ENCODE data around the gene TUBB. TPM values are rescaled to one million over a fixed set of nuclear protein-coding genes. Genes with fewer than 3 reads are reported as not detected.

The TUBB gene
- total RNA-seq, 2 experiments from 2014 or later = 1,549 to 1,571 TPM

DNA sequence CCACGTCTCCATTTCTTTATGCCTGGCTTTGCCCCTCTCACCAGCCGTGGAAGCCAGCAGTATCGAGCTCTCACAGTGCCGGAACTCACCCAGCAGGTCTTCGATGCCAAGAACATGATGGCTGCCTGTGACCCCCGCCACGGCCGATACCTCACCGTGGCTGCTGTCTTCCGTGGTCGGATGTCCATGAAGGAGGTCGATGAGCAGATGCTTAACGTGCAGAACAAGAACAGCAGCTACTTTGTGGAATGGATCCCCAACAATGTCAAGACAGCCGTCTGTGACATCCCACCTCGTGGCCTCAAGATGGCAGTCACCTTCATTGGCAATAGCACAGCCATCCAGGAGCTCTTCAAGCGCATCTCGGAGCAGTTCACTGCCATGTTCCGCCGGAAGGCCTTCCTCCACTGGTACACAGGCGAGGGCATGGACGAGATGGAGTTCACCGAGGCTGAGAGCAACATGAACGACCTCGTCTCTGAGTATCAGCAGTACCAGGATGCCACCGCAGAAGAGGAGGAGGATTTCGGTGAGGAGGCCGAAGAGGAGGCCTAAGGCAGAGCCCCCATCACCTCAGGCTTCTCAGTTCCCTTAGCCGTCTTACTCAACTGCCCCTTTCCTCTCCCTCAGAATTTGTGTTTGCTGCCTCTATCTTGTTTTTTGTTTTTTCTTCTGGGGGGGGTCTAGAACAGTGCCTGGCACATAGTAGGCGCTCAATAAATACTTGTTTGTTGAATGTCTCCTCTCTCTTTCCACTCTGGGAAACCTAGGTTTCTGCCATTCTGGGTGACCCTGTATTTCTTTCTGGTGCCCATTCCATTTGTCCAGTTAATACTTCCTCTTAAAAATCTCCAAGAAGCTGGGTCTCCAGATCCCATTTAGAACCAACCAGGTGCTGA, 3.9 kb downstream of the TUBB start:
- ChIA-PET CTCF (interaction anchor here (1.6 to 5.3 kb wide), 5 partner anchors 12 to 88 kb away, joined by 3 to 64 read pairs (median 5); partner anchors contain the start of gene FLOT1), POLR2A (interaction anchor here (1.0 to 8.4 kb wide), 2 partner anchors 43 to 114 kb away, joined by 3 to 98 read pairs; no protein-coding TSS in a partner anchor)

DNA sequence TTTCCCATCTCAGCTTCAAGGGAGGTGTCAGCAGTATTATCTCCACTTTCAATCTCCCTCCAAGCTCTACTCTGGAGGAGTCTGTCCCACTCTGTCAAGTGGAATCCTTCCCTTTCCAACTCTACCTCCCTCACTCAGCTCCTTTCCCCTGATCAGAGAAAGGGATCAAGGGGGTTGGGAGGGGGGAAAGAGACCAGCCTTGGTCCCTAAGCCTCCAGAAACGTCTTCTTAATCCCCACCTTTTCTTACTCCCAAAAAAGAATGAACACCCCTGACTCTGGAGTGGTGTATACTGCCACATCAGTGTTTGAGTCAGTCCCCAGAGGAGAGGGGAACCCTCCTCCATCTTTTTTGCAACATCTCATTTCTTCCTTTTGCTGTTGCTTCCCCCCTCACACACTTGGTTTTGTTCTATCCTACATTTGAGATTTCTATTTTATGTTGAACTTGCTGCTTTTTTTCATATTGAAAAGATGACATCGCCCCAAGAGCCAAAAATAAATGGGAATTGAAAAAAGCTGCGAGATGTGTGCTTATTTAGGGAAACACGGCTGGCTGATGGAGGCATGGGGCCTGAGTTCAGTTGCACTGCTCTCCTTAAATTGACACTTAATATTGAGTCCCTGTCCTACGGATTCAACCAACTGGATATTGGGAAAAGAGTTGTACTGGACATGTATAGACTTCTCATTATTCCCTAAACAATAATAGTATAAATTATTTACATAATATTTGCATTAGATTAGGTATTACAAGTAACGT, 4.9 kb downstream of the TUBB start:
- POLR2A ChIA-PET = interaction anchor here (0.6 to 8.4 kb wide), 3 partner anchors 44 to 115 kb away, joined by 3 to 98 read pairs (median 4); no protein-coding TSS in a partner anchor
- CTCF ChIA-PET = interaction anchor here (0.6 to 5.3 kb wide), 4 partner anchors 11 to 93 kb away, joined by 3 to 64 read pairs (median 28); no protein-coding TSS in a partner anchor

DNA sequence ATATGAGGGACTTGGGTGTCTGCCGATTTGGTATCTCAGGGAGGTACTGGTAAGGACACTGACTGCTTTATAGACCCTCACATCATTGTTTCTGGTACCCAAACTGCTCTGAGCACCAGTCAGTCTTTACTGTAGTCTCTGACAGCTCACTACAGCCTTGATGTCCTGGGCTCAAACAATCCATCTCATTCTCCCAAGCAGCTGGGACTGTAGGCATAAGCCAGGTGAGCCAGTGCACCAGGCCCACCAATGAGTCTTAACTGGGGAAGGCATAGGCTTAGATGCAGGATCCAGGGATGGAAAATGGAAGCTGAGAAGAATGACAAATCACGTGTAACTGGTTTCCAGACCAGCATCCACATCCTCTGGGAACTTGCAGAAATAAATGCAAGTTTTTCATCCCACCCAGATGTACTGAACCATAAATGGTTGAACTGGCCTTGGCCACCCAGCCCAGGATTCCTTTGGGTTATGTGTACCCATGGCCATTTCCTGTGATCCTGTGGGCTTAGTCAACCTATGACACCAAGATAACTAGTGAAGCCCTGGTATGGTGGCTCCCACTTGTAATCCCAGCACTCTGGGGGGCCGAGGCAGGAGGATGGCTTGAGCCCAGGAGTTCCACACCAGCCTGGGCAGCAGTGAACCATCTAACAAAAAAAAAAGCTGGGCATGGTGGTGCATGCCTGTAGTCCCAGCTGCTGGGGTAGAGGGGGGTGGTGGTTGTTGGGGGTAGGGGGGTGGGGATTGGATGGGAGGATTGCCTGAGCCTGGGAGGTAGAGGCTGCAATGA, 5.8 kb downstream of the TUBB start:
- ChIA-PET CTCF (interaction anchor here (1.1 to 1.3 kb wide), 3 partner anchors 11 to 53 kb away, joined by 3 to 4 read pairs (median 3); partner anchors contain the start of gene DHX16), POLR2A (interaction anchor here (0.5 kb wide), 1 partner anchor 323 kb away, joined by 3 read pairs; no protein-coding TSS in a partner anchor)

DNA sequence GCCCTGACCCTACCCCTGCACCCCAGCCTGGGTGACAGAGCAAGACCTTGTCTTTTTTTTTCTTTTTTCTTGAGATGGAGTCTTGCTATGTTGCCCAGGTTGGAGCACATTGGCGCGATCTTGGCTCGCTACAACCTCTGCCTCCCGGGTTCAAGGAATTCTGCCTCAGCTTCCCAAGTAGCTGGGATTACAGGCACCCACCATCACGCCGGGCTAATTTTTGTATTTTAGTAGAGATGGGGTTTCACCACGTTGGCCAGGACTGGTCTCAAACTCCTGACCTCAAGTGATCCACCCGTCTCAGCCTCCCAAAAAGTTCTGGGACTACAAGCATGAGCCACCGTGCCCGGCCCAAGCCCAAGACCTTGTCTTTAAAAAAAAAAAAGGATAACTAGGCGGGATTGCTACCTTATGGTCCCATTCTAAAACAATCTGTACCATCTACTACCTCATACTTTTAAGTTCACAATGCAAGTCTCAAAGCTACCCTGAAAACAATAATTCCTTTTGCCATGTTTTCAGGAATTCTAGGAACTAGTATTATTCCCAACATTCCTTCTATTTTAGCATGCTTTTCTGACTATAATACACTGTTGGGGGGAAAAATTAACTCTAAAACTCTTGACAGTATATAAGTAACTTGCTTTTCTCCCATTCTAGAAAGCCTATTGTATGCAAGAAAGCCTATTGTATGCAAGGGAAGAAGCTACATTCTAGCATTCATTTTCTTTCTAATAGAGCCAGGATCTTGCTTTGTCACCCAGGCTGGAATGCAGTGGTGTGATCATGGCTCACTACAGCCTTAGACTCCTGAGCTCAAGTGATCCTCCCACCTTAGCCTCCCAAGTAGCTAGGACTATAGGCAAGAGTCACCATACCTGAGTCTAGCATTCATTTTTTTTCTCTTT, 6.6 kb downstream of the TUBB start:
- POLR2A ChIA-PET = interaction anchor here (0.7 kb wide), 1 partner anchor 138 kb away, joined by 5 read pairs; no protein-coding TSS in a partner anchor
- CTCF ChIA-PET = interaction anchor here (0.9 to 1.3 kb wide), 4 partner anchors 10 to 54 kb away, joined by 3 to 4 read pairs (median 3); partner anchors contain the start of gene DHX16

DNA sequence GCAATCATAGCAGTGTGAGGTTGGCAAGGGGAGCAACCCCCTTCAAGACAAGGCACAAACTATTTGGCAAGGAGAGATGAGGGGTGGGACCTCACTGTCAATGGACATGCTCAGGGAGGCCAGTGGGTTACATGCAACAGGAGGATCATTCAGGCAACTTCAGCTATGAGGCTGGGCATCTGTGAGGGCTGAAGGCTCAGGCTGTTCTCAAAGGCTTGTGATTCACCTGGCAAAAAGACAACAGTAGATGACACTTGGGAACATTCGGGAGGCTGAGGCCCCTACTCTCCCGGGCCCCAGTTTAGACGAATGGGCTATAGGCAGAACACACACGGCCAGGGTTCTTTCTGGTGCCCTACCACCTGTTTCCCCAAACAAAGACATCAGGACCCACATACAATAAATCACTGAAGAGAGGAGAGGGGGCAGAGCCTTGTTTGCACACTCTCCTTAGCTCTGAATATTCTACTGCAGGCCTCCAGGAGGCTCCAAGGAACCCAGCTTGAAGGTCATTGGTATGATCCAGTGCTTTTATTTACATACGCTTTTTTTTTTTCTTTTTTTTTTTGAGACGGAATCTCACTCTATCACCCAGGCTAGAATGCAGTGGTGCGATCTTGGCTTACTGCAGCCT, 7.9 kb downstream of the TUBB start:
- POLR2A ChIA-PET = interaction anchor here (0.5 to 0.7 kb wide), 3 partner anchors 43 to 514 kb away, joined by 3 to 7 read pairs (median 4); no protein-coding TSS in a partner anchor
- CTCF ChIA-PET = interaction anchor here (1.4 to 1.8 kb wide), 3 partner anchors 9 to 187 kb away, joined by 3 to 10 read pairs (median 7); no protein-coding TSS in a partner anchor

DNA sequence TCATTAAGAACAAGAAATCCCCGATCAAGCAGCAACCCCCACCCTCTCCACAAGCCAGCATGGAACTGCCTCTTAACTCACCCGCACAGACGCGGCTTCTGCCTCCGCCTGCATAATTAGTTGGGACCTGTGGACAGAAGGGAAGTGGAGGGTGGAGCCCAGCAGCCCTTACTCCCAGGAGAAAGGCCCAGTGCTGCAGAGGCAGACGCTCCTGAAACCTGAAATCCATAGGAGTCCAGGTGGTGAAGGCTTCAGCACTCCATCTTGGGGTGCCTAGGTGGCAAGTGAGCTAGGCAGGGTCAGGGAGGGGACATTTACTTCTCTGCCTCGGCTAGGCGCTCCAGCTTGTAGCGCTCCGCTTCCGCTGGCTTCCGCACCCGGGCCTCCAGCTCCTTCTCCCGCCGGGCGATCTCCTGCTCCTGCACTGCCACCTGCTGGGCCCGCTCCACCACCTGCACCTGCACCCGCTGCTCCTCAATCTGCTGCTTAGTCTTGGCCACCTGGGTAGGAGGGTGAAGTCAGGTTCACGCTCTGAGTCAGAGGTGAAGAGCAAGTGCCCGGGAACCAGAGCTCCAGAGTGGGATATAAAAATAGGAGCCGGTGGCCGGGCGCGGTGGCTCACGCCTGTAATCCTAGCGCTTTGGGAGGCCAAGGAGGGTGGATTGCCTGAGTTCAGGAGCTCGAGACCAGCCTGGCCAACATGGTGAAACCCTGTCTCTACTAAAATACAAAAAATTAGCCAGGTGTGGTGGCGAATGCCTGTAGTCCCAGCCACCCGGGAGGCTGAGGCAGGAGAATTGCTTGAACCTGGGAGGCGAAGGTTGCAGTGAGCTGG, 10.7 kb downstream of the TUBB start:
- CTCF ChIA-PET = interaction anchor here (0.5 to 3.6 kb wide), 30 partner anchors 10 to 171 kb away, joined by 3 to 33 read pairs (median 4); partner anchors contain the start of genes ATAT1, DHX16, IER3 and MDC1
- POLR2A ChIA-PET = interaction anchor here (0.6 to 1.3 kb wide), 10 partner anchors 9 to 115 kb away, joined by 3 to 22 read pairs (median 6); no protein-coding TSS in a partner anchor

DNA sequence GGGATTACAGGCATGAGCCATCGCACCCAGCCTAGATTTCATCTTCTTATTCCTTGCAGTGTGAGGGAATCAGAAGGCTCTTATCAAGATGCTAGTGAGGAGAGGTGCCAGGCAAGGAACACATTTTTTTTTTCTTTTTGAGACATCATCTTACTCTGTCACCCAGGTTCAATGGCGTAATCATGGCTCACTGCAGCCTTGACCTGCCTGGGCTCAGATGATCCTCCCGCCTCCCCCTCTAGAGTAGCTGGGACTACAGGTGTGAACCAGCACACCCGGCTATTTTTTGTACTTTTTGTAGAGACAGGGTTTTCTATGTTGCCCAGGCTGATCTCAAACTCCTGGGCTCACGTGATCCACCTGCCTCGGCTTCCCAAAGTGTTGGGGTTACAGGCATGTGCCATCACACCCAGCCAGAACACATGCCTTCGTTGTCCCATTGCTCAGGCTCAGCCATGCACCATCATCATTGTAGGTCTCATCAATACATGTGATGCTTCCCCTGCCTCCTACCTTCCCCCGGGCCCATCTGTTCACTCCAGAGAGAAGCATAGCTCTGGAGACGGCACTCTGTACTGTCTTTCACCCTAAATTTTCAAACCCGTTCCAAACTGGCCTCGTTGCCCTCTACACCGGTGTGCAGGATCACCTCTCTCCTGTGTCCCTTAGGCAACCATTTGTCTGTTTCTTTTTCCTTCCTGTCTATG, 12.2 kb downstream of the TUBB start:
- POLR2A ChIA-PET = interaction anchor here (1.2 kb wide), 1 partner anchor 10 kb away, joined by 3 read pairs; no protein-coding TSS in a partner anchor
- CTCF ChIA-PET = interaction anchor here (0.9 to 3.6 kb wide), 4 partner anchors 12 to 169 kb away, joined by 5 to 33 read pairs (median 19); partner anchors contain the start of gene TUBB

DNA sequence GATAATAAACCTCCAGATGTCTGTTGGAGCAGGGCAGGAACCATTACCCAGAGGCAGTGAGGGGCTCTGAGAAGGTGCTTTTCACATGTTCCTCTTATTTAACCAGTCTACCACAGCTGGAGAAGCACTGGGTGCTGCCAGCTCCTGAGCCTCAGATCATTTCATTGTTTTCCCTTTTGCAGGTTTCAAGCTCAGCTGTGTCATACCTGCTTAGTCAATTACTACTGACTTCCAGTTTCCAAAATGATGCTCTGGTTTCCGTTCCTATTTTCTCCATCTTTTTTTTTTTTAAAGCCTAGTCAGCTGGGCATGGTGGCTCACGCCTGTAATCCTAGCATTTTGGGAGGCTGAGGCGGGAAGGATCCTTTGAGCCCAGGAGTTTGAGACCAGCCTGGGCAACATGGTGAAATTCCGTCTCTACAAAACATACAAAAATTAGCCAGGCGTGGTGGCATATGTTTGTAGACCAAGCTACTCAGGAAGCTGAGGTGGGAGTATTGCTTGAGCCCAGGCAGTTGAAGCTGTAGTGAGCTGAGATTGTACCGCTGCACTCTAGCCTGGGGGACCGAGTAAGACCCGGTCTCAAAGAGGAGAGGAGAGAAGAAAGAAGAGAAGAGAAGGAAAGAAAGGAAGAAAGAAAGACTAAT, 15.6 kb downstream of the TUBB start:
- ChIA-PET POLR2A (interaction anchor here (0.5 to 1.9 kb wide), 12 partner anchors 14 to 534 kb away, joined by 3 to 6 read pairs (median 3); partner anchors contain the start of gene PRR3), CTCF (interaction anchor here (0.9 to 2.9 kb wide), 9 partner anchors 12 to 96 kb away, joined by 3 to 14 read pairs (median 4); no protein-coding TSS in a partner anchor)

DNA sequence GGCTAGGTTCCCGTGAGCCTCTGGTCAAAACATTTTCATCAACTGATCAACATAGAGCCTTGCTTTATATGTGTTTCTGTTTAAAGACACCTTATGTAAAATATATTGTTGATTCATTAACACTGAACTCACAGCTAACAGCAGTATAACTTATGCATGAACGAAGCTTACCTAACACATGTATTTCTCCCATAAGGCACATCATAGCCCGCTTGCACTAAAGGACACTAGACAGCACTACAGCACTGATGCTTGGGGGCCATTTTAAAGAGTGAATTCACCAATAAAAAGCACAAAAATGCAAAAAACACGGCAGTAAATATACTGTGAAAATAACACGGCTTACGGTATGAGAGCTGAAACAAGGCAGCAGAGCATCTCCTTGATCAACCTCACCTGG, 18.4 kb downstream of the TUBB start:
- ChIA-PET POLR2A (interaction anchor here (0.9 kb wide), 1 partner anchor 81 kb away, joined by 4 read pairs; no protein-coding TSS in a partner anchor), CTCF (interaction anchor here (1.5 kb wide), 1 partner anchor 60 kb away, joined by 4 read pairs; no protein-coding TSS in a partner anchor)

DNA sequence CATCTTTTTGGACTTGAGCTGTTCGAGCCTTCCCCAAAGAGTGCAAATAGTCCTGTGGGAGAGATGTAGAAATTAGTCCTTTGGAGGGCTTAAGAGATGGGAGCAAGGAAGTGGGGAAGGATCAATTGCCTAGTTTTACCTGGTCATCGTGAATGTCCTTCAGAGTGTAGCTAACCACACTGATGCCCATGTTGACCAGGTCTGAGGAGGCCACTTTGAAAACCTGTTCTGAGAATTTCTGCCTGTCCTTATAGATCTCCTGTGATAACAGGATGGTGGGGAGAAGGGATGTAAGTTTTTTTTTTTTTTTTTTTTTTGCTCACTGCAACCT, 20.4 kb downstream of the TUBB start:
- ChIA-PET POLR2A (no interaction called here), CTCF (interaction anchor here (0.7 to 1.3 kb wide), 7 partner anchors 10 to 78 kb away, joined by 3 to 8 read pairs (median 4); no protein-coding TSS in a partner anchor)

DNA sequence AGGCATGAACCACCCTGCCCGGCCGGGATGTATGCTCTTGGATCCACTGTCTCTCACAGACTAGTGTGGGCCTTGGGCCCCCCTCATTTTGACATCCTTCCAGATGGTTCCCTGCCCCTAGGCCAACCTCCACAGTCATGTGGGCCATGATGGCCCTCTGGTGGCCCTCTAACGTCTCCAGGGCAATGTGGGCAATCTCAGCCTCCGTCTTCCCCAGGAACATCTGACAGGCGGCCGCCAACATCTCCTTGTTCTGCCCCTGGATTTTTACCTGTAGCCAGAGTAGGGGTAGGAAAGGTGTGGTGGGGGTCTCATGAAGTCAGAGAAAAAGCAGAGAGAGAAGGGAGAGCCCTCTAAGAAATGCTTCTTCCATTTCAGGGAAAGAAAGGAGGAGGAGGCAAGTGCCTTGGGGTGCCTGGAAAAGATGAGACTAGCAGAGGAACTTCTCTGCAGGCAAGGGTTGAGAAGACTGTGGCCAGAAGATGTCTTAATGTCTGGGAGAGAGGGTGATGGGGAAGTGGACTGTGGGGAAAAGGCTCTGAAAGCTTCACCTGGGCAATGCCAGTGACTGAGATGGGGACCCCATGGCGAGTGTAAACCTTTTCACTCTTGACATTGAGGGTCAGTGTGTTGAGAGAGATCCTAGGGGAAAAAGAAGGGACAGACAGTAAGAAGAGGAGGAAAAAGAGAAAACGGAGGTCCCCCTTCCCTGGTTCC, 21.1 kb downstream of the TUBB start:
- CTCF ChIA-PET = interaction anchor here (0.6 to 1.4 kb wide), 5 partner anchors 18 to 254 kb away, joined by 3 to 5 read pairs (median 4); no protein-coding TSS in a partner anchor

DNA sequence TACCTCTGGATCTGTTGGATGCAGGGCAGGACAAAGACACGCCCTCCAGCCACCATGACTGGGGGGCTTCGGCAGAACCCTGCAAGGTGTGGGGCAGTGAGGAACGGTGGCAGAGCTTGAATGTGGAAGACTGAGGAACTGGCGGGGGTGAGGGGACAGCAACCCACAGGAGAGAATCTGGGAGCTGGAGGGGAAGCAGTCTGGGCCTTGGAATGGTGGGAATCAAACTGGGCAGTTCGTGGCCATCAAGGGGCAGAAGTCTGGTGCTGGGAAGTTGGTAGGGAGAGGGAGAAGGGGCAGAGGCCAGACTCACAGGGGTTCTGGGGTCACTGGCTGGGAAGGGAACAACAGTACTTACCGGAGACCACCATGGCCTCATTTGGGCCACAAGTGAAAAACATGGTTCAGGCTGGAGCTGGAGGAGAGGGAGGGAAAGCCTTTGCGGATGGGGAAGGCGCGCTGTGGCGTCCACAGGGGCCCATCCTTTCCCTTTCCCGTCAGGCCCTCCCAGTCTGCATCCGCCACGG, 21.7 kb downstream of the TUBB start:
- CTCF ChIA-PET = interaction anchor here (0.6 to 1.4 kb wide), 5 partner anchors 18 to 346 kb away, joined by 3 to 5 read pairs (median 4); no protein-coding TSS in a partner anchor
- POLR2A ChIA-PET = interaction anchor here (1.3 to 3.8 kb wide), 2 partner anchors 27 to 70 kb away, joined by 3 to 21 read pairs; no protein-coding TSS in a partner anchor

More for the DNA sequence above, 21.1 kb downstream of the TUBB start:
- POLR2A ChIA-PET = interaction anchor here (1.3 to 3.8 kb wide), 2 partner anchors 28 to 71 kb away, joined by 3 to 21 read pairs; no protein-coding TSS in a partner anchor

Measured in activated CD8-positive, alpha-beta memory T cell treated with anti-CD3 and anti-CD28 coated beads for 36 hours (primary cell).